AG09319 (cell line): Measurements from ENCODE around the gene CFAP221.

Experiments used
- DNase-seq: peaks from one replicate; pipeline ENCODE4 v3.0.0-alpha.2; 2010; ENCODE audit warnings: low read depth; ENCODE audit errors: extremely low read depth
- CTCF ChIP-seq: IDR thresholded peaks from 2 replicates; pipeline ENCODE4 v1.5.1; 2011; ENCODE audit warnings: low read depth, mild to moderate bottlenecking, inconsistent platforms, low read length, moderate library complexity

Gene CFAP221

GRCh38 chr2:119586085-119586484 is 41.8 kb downstream of the CFAP221 start:
- no peak for DNase-seq
- TF ChIP-seq CTCF: no peak

- TF ChIP-seq CTCF: no peak
- DNase-seq: no peak
Observed at GRCh38 chr2:119590873-119591272, 46.6 kb downstream of the CFAP221 start.

DNA sequence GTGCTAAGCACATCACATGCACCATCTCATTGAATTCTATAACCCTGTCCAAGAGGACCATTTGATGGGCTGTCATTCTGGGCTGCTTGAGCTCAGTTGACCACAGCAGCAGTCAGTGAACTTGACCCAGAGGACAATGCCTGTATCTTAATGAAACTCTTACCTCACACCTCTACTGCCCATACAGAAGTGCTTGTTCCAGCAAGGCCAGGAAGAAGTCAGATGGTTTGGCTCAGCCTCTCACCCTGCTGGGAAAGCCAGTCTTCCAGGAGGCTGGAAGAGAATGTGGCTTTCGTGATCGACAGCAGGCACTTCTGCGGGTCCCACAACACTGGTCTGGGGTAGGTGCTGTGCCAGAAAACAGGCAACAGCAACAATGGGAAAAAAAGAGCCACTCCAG is 47.3 kb downstream of the CFAP221 start:
- DNase-seq: no peak
- no peak for TF ChIP-seq CTCF

DNA sequence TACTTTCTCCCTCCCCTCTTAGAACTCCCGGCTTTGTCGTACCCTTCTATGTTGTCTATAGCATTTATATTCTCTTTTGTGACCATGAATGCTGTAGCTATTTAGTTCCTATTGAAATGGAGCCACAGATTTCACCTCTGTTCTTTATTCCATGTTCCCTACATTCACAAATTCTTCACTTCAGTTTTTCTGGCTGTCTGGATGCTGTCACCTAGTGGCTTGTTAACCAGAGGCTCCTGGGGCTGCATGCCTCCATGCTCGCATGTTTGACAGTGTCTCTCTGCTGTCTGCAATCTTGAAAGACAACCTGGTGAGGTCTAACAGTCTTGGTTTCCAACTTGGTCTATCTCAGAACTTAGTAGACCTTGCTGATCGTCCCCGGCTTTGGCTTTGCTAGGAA is 48.2 kb downstream of the CFAP221 start:
- no peak for DNase-seq
- no peak; the same call in 1 of the 2 replicates for TF ChIP-seq CTCF

- TF ChIP-seq CTCF: no peak
- DNase-seq: no peak
Observed at GRCh38 chr2:119596638-119597037, 52.4 kb downstream of the CFAP221 start.

DNA sequence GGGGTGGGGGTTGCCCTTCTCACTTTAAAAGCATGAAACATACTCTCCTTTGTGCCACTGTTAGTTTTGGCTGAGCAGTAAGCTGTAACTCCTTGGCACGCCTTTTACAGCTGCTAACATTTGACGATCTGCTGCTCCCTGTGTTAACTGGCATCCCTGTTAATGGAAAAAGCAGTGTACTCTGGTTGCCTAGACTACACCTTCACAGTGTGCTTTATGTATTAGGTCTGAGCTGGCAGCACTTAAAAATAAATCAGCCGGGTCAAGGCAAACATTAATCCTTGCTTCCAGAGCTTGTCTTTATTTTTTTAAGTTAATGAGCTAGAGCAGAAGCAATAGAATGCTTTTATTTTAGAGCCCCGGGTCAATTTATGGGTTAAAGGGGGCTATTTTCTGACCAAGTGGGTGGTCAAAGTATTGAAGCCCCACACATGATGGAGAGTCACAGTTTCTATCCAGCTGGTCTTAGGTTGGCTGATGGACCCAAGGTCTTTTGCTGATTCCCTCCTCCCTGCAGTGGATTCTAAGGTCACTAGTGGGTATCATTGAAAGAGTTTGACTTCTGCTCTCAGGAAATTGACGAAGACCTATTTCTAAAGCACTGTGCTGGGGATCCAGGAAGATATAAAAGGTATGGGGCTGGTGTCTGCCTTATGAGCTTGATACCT is 54.5 kb downstream of the CFAP221 start:
- no peak for DNase-seq
- no peak for TF ChIP-seq CTCF

DNA sequence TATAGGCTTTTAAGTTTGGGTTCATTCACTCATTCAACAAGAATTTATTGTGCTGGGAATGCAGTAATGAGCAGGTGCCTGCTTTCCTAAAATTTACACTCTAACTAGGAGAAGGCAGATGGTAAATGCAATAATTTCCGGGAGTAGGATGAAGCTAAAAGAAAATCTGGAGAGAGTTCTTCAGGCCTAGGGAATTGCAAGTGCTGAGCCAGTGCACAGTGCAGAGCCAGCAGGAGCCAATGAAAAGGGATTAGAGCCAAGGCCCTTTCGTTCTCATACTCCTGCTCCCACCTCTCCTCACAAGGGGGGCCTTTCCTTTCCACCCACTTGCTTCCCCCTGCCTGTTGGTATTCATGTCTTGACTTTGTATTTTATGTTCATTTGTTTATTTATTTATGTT is 55.1 kb downstream of the CFAP221 start:
- TF ChIP-seq CTCF: no peak
- DNase-seq: no peak
